HepG2 (cell line): Measurements from ENCODE around the gene CCL23. TPM values are rescaled to one million over a fixed set of nuclear protein-coding genes. Genes with fewer than 3 reads are reported as not detected.
A peak's percentile ranks its signal among the peaks of the same experiment; 100 is the strongest.

Experiments
- ARNT2 ChIP-seq: sonication (generic); formaldehyde crosslinking; IDR thresholded peaks from 2 replicates; pipeline ENCODE4 v1.8.0; 2022; ENCODE audit warnings: mild to moderate bottlenecking, low read depth, missing genetic modification reagents, moderate library complexity
- BRCA1 ChIP-seq: sonication (generic); formaldehyde crosslinking; IDR thresholded peaks from 2 replicates; pipeline ENCODE4 v1.4.0; 2020; ENCODE audit warnings: missing genetic modification reagents
- BRF2 ChIP-seq: sonication (generic); formaldehyde crosslinking; IDR thresholded peaks from 2 replicates; pipeline ENCODE4 v1.8.1; 2022; ENCODE audit warnings: mild to moderate bottlenecking, missing genetic modification reagents
- CENPX ChIP-seq: sonication (generic); formaldehyde crosslinking; IDR thresholded peaks from 2 replicates; pipeline ENCODE4 v1.9.0; 2021; ENCODE audit warnings: mild to moderate bottlenecking, missing genetic modification reagents, moderate library complexity
- FIP1L1 ChIP-seq: fragments of 200-400 bp; formaldehyde crosslinking; IDR thresholded peaks from 2 replicates; pipeline ENCODE4 v1.6.1; 2018; ENCODE audit warnings: low read depth, mild to moderate bottlenecking, low read length, moderate library complexity, borderline replicate concordance; ENCODE audit not compliant: insufficient read depth
- GMEB1 ChIP-seq: sonication (generic); formaldehyde crosslinking; IDR thresholded peaks from 2 replicates; pipeline ENCODE4 v1.5.1; 2020; ENCODE audit warnings: missing genetic modification reagents, mild to moderate bottlenecking, borderline replicate concordance
- JDP2 ChIP-seq: sonication (generic); formaldehyde crosslinking; IDR thresholded peaks from 2 replicates; pipeline ENCODE4 v1.8.1; 2022; ENCODE audit warnings: missing genetic modification reagents, borderline replicate concordance
- PHB2 ChIP-seq: fragments of 450-650 bp; IDR thresholded peaks from 2 replicates; pipeline ENCODE4 v1.6.1; 2018; ENCODE audit not compliant: partially characterized antibody
- PITX1 ChIP-seq: sonication (generic); formaldehyde crosslinking; IDR thresholded peaks from 2 replicates; pipeline ENCODE4 v1.5.1; 2020; ENCODE audit warnings: mild to moderate bottlenecking, missing genetic modification reagents
- TEAD3 ChIP-seq: optimal IDR thresholded peaks from 2 replicates; pipeline ENCODE3; 2016; ENCODE audit warnings: borderline replicate concordance
- TEF ChIP-seq: sonication (generic); formaldehyde crosslinking; IDR thresholded peaks from 2 replicates; pipeline ENCODE4 v1.5.0; 2020; ENCODE audit warnings: missing genetic modification reagents
- ZBTB20 ChIP-seq: sonication (generic); formaldehyde crosslinking; IDR thresholded peaks from 2 replicates; pipeline ENCODE4 v1.8.1; 2023; ENCODE audit warnings: missing genetic modification reagents, low read depth, mild to moderate bottlenecking, borderline replicate concordance
- ZNF264 ChIP-seq: sonication (generic); formaldehyde crosslinking; IDR thresholded peaks from 2 replicates; pipeline ENCODE4 v1.4.0; 2020; ENCODE audit warnings: missing genetic modification reagents
- polyA plus RNA-seq, 8 experiments: library from polyadenylated mRNA; depleted of rRNA in 3 of 8; stranded (reverse) in 7 of 8; unstranded in 1 of 8; fragments of >200 nt; fragmentation: Illumina TruSeq in 4 of 8; extraction: Trizol in 4 of 8; gene quantifications; 2 replicates each; pipeline versions ENCODE4 v1.2.1 to v1.2.3, GENCODE V29; 2011 to 2016; ENCODE audit warnings: low read depth in 4 of 8, missing spikeins in 1 of 8, mixed read lengths in 1 of 8; ENCODE audit not compliant: insufficient read depth in 1 of 8
- total RNA-seq, 5 experiments: library from RNA; depleted of rRNA; stranded (reverse); fragments of >200 nt; fragmentation: Illumina TruSeq; extraction: Trizol; gene quantifications; 2 replicates each; pipeline ENCODE4 v1.2.3, GENCODE V29; 2016; ENCODE audit warnings: low read depth in 1 of 5
- TF ChIP-seq, protein P1 (sequence below): sonication (generic); formaldehyde crosslinking; IDR thresholded peaks from 2 replicates; pipeline ENCODE4 v1.9.0; 2022; ENCODE audit warnings: low read depth, missing genetic modification reagents
- TF ChIP-seq, protein P2 (sequence below): sonication (generic); formaldehyde crosslinking; conservative IDR thresholded peaks from 2 replicates; pipeline ENCODE4 v1.5.0; 2020; ENCODE audit warnings: missing genetic modification reagents
- TF ChIP-seq, protein P3 (sequence below): IDR thresholded peaks from 2 replicates; pipeline ENCODE4 v1.6.1; 2016; ENCODE audit warnings: missing compliant biosample characterization, missing genetic modification reagents, borderline replicate concordance
- TF ChIP-seq, protein P4 (sequence below): sonication (generic); formaldehyde crosslinking; IDR thresholded peaks from 2 replicates; pipeline ENCODE4 v1.5.0; 2020; ENCODE audit warnings: missing genetic modification reagents

CCL23 gene
- total and polyA plus RNA-seq, 2 of the 13 experiments (the other 11 are each of a cell fraction or from before 2014, with no cell fraction given): not detected

DNA sequence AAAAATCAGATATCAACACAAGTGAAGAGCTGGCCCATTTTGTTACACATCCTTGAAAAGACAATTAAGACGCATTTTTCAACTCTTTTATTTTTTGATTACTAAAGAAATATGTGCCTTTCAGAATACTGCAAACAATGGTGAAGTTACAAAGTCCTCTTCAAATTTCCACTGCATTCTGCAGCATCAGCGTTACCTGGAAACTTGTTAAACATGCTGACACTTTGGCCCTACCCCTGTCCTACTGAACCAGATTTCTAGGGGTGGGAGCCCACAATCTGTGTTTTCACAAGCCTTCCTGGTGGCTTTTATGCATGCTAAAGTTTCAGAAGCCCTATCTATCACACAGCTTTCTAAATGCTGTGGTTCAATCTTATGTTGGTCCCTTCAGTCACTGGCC is 26.7 kb downstream of the CCL23 start (continued):
- TF ChIP-seq, protein P1, sequence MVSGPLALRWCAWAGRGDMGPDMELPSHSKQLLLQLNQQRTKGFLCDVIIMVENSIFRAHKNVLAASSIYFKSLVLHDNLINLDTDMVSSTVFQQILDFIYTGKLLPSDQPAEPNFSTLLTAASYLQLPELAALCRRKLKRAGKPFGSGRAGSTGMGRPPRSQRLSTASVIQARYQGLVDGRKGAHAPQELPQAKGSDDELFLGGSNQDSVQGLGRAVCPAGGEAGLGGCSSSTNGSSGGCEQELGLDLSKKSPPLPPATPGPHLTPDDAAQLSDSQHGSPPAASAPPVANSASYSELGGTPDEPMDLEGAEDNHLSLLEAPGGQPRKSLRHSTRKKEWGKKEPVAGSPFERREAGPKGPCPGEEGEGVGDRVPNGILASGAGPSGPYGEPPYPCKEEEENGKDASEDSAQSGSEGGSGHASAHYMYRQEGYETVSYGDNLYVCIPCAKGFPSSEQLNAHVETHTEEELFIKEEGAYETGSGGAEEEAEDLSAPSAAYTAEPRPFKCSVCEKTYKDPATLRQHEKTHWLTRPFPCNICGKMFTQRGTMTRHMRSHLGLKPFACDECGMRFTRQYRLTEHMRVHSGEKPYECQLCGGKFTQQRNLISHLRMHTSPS: no peak
- TF ChIP-seq, protein P2, sequence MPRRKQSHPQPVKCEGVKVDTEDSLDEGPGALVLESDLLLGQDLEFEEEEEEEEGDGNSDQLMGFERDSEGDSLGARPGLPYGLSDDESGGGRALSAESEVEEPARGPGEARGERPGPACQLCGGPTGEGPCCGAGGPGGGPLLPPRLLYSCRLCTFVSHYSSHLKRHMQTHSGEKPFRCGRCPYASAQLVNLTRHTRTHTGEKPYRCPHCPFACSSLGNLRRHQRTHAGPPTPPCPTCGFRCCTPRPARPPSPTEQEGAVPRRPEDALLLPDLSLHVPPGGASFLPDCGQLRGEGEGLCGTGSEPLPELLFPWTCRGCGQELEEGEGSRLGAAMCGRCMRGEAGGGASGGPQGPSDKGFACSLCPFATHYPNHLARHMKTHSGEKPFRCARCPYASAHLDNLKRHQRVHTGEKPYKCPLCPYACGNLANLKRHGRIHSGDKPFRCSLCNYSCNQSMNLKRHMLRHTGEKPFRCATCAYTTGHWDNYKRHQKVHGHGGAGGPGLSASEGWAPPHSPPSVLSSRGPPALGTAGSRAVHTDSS: no peak
- TF ChIP-seq ARNT2 (CRISPR knock-in tag): no peak
- no peak for TF ChIP-seq JDP2 (CRISPR knock-in tag)
- no peak for TF ChIP-seq GMEB1
- TF ChIP-seq TEAD3 (CRISPR knock-in tag): peak; percentile 59
- TF ChIP-seq, protein P3, sequence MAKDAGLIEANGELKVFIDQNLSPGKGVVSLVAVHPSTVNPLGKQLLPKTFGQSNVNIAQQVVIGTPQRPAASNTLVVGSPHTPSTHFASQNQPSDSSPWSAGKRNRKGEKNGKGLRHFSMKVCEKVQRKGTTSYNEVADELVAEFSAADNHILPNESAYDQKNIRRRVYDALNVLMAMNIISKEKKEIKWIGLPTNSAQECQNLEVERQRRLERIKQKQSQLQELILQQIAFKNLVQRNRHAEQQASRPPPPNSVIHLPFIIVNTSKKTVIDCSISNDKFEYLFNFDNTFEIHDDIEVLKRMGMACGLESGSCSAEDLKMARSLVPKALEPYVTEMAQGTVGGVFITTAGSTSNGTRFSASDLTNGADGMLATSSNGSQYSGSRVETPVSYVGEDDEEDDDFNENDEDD (CRISPR knock-in tag): no peak
- TF ChIP-seq, protein P4, sequence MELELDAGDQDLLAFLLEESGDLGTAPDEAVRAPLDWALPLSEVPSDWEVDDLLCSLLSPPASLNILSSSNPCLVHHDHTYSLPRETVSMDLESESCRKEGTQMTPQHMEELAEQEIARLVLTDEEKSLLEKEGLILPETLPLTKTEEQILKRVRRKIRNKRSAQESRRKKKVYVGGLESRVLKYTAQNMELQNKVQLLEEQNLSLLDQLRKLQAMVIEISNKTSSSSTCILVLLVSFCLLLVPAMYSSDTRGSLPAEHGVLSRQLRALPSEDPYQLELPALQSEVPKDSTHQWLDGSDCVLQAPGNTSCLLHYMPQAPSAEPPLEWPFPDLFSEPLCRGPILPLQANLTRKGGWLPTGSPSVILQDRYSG (CRISPR knock-in tag): no peak
- no peak for TF ChIP-seq ZBTB20 (CRISPR knock-in tag)
- no peak for TF ChIP-seq BRF2 (CRISPR knock-in tag)
- TF ChIP-seq CENPX (CRISPR knock-in tag): no peak
- TF ChIP-seq ZNF264 (CRISPR knock-in tag): no peak
- no peak for TF ChIP-seq PHB2
- no peak for TF ChIP-seq BRCA1 (CRISPR knock-in tag)
- no peak for TF ChIP-seq PITX1
- TF ChIP-seq TEF (CRISPR knock-in tag): no peak
- no peak for TF ChIP-seq FIP1L1
